Measurements from ENCODE around the gene CDH22.

Gene CDH22

DNA sequence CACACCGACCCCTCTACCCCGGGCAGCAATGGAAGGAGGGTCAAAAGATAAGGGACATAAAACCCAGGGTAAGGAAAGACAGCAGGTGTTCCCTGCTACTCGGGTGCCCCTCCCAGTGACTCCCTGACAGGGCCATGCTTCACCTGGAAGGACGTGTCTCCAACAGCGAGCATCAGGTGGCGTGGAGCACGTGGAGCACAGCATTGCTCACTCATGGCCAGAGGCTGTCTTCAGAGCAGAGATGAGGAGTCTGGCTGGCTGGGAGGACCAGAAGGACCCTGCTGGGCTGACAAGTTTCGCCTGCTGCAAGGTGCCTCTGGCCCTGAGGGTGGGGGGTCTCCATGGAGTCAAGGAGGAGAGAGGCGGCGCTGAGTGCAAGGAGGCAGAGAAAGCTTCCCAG lies 15.3 kb upstream of the CDH22 start:
- H3K27ac Mint-ChIP-seq = no peak overlapping the region
- H3K27me3 Mint-ChIP-seq (ENCODE audit: low read depth) = peaks cover 61% of the 10 kb centered on the region
- no peaks in the 10 kb centered on the region for H3K9me3 Mint-ChIP-seq
- no peaks in the 10 kb centered on the region for H3K4me1 Mint-ChIP-seq
- no peak overlapping the region for H3K4me3 Mint-ChIP-seq
- H3K36me3 Mint-ChIP-seq (ENCODE audit: low read depth) = no peaks in the 10 kb centered on the region
- TF ChIP-seq, protein P1, sequence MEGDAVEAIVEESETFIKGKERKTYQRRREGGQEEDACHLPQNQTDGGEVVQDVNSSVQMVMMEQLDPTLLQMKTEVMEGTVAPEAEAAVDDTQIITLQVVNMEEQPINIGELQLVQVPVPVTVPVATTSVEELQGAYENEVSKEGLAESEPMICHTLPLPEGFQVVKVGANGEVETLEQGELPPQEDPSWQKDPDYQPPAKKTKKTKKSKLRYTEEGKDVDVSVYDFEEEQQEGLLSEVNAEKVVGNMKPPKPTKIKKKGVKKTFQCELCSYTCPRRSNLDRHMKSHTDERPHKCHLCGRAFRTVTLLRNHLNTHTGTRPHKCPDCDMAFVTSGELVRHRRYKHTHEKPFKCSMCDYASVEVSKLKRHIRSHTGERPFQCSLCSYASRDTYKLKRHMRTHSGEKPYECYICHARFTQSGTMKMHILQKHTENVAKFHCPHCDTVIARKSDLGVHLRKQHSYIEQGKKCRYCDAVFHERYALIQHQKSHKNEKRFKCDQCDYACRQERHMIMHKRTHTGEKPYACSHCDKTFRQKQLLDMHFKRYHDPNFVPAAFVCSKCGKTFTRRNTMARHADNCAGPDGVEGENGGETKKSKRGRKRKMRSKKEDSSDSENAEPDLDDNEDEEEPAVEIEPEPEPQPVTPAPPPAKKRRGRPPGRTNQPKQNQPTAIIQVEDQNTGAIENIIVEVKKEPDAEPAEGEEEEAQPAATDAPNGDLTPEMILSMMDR (IDR thresholded peaks at IDR 0.05; ENCODE audit: unreplicated experiment in 3 of 3) = no peak

DNA sequence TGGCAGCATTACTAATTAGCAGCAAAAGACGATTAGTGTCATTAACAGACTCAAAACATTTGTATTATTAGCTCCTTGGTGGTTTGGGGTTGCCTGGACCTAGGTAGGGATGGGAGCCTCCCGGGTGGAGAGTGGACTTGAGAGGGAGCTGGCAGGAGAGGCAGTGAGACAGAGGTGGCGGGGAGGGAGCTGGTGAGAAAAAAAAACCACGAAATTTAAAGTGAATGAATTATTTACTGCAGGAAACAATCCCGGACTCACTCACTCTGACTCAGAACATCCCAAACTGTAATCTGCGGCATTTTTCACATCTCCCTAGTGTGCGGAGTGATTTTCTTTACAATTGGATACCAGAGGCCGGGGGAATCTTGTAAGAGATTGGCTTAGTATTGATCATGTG lies 14.3 kb upstream of the CDH22 start:
- Mint-ChIP-seq H3K36me3 (ENCODE audit: low read depth) (no peaks in the 10 kb centered on the region), H3K9me3 (no peaks in the 10 kb centered on the region), H3K4me1 (no peaks in the 10 kb centered on the region), H3K27ac (no peak overlapping the region), H3K4me3 (no peak overlapping the region), H3K27me3 (ENCODE audit: low read depth) (peaks cover 69% of the 10 kb centered on the region)
- TF ChIP-seq, protein P1 (IDR thresholded peaks at IDR 0.05; ENCODE audit: unreplicated experiment in 3 of 3) = no peak

DNA sequence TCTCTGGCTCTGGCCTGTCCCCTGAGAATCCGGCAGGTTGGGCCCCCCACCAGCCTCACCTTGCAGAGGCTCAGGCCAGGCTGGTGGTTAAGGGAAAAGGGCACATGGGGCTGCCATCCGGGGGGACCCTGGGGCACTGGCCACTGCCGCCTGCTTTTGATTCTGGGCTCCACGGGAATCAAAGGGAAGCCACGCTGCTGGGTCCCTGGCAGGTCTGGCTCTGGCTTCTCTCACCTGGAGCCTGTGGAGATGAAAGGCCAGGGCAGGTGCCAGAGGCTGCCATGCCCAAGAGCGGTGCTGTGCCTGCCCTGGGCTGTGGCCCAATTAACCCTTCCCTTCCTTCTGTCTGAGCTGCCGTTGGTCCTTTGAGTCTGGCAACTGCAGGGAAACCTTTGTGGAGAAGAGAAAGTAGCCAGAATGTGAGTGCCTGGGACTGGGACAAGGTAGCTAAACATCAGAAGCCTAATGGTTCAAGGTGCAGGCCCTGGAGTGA lies 9.4 kb upstream of the CDH22 start:
- peaks cover 88% of the 10 kb centered on the region for H3K27me3 Mint-ChIP-seq (ENCODE audit: low read depth)
- H3K4me3 Mint-ChIP-seq = no peak overlapping the region
- TF ChIP-seq, protein P1 (IDR thresholded peaks at IDR 0.05; ENCODE audit: unreplicated experiment in 3 of 3) = no peak
- no peaks in the 10 kb centered on the region for H3K36me3 Mint-ChIP-seq (ENCODE audit: low read depth)
- H3K4me1 Mint-ChIP-seq = peaks cover 7% of the 10 kb centered on the region
- H3K9me3 Mint-ChIP-seq = no peaks in the 10 kb centered on the region
- H3K27ac Mint-ChIP-seq = no peak overlapping the region

DNA sequence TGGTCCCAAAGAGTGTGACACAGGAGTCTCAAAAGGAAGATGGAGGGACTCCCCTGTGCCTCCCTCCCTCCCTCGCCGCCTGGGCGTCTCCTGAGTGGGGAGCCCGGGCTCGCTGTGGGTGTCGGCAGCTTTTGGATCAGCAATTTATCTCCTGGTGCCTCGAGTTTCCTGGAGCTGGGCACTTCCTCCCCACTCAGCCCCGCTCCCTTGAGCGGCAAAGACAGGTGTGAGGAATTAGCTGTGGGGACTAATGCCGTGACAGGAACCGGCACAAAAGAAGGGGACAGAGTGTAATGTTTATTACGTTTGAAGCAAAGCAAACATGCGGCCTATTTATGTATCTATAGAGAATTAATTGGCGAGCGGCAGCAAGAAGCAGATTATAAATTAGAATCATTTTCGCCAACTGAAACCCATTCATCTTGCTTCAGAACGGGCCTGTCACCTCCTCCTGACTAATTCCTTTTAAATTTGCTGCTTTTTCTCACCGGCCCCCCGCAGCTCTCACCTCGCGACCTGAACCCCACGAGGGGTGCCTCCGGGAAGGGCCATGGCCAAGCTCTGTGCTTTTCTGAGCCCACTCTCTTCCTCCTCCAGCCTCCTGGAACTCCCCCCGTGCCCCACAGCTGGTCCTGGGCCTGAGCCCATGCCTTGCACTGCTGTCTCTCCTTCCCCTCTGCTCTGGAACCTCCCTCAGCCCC lies 8.8 kb upstream of the CDH22 start:
- TF ChIP-seq, protein P1 (IDR thresholded peaks at IDR 0.05; ENCODE audit: unreplicated experiment in 3 of 3) = no peak
- H3K4me3 Mint-ChIP-seq = no peak overlapping the region
- no peaks in the 10 kb centered on the region for H3K9me3 Mint-ChIP-seq
- peaks cover 88% of the 10 kb centered on the region for H3K27me3 Mint-ChIP-seq (ENCODE audit: low read depth)
- no peak overlapping the region for H3K27ac Mint-ChIP-seq
- H3K36me3 Mint-ChIP-seq (ENCODE audit: low read depth) = no peaks in the 10 kb centered on the region
- peaks cover 7% of the 10 kb centered on the region for H3K4me1 Mint-ChIP-seq

DNA sequence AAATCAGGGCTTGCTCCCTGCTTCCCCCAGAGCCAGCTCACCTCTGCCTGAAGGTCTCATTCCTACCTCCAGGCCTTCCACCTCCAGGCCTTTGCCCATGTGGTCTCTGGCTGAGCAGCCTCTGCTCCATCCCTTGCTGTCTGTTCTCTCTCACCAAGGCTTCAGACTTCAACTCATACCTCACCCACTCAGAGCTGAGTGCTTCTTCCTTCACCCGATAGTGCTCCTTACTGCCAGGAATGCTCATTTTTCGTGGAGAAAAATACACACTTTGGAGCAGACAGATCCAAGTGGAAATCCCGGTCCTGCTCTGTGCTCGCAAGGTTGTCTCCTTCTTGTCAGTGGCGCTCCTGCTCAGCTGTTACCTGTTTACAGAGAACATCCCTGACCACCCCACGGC lies 7.0 kb upstream of the CDH22 start:
- Mint-ChIP-seq H3K9me3 (no peaks in the 10 kb centered on the region), H3K27ac (no peak overlapping the region), H3K27me3 (ENCODE audit: low read depth) (peaks cover 95% of the 10 kb centered on the region), H3K4me1 (peaks cover 7% of the 10 kb centered on the region), H3K36me3 (ENCODE audit: low read depth) (no peaks in the 10 kb centered on the region), H3K4me3 (no peak overlapping the region)
- TF ChIP-seq, protein P1 (IDR thresholded peaks at IDR 0.05; ENCODE audit: unreplicated experiment in 3 of 3) = no peak

Measured in nephron (organoid).